Mammary epithelial cell (primary cell): ENCODE data around the gene RANGRF.

Experiments
- EZH2 ChIP-seq: IDR thresholded peaks from 2 replicates; pipeline ENCODE4 v1.6.1; 2012; ENCODE audit warnings: low read length, inconsistent platforms, borderline replicate concordance
- TF ChIP-seq, protein P1 (sequence below), 2 donors: IDR thresholded peaks in 1 of 2; conservative IDR thresholded peaks in 1 of 2; 2 replicates each; pipeline ENCODE4 v1.5.1; 2011 to 2012; ENCODE audit warnings: inconsistent platforms in 2 of 2, low read length in 2 of 2, mild to moderate bottlenecking in 2 of 2, control low read depth in 1 of 2, low read depth in 1 of 2; ENCODE audit not compliant: insufficient read depth in 1 of 2; ENCODE audit errors: extremely low read depth in 1 of 2

DNA sequence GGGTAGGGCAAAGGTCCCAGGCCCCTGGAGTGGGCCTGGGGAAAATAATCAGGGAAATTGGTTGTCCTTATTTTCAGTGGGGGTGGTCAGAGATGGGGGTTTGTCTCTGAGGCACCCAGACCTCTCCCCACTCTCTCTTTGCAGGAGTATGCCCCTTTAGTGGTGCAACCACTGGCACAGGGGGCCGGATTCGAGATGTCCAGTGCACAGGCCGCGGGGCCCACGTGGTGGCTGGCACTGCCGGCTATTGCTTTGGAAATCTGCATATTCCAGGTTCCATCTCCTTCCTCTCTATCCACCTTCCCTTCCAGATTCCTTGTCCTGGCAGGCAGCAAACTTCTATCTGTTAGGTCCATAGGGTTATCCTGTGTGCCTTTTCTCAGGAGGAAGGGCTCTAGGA lies 31.8 kb upstream of the RANGRF start:
- TF ChIP-seq, protein P1, sequence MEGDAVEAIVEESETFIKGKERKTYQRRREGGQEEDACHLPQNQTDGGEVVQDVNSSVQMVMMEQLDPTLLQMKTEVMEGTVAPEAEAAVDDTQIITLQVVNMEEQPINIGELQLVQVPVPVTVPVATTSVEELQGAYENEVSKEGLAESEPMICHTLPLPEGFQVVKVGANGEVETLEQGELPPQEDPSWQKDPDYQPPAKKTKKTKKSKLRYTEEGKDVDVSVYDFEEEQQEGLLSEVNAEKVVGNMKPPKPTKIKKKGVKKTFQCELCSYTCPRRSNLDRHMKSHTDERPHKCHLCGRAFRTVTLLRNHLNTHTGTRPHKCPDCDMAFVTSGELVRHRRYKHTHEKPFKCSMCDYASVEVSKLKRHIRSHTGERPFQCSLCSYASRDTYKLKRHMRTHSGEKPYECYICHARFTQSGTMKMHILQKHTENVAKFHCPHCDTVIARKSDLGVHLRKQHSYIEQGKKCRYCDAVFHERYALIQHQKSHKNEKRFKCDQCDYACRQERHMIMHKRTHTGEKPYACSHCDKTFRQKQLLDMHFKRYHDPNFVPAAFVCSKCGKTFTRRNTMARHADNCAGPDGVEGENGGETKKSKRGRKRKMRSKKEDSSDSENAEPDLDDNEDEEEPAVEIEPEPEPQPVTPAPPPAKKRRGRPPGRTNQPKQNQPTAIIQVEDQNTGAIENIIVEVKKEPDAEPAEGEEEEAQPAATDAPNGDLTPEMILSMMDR (conservative IDR thresholded peaks at IDR 0.05 in 1 of 2, IDR thresholded peaks at IDR 0.05 in 1 of 2; ENCODE audit: extremely low read depth in 1 of 2, insufficient read depth in 1 of 2, low read depth in 1 of 2, low read length in 2 of 2) = no peak
- no peak for TF ChIP-seq EZH2
